Kidney (tissue), 14 donors: ENCODE measurements around the gene TNFAIP8L3. TPM values are rescaled to one million over a fixed set of nuclear protein-coding genes. Genes with fewer than 3 reads are reported as not detected.

Experiments
- DNase-seq, 5 donors: peaks; one replicate each; pipeline ENCODE4 v3.0.0-alpha.2; 2013 to 2020
- FAIRE-seq: peaks from 2 replicates; lab custom pipeline; 2012; peaks lifted over from hg19 to GRCh38; lab: Jason Lieb, UNC
- H3K27ac ChIP-seq, 2 donors: one replicate each; pipeline ENCODE4 v1.7.0; 2013; ENCODE audit warnings: low read depth in 2 of 2, low read length in 2 of 2, inconsistent platforms in 1 of 2
- H3K27me3 ChIP-seq: one replicate; pipeline ENCODE4 v1.7.1; 2013; ENCODE audit warnings: low read length, inconsistent platforms; ENCODE audit not compliant: control insufficient read depth, insufficient read depth
- H3K36me3 ChIP-seq, 3 donors: one replicate each; pipeline versions ENCODE4 v1.7.0 to v1.7.1; 2013; ENCODE audit warnings: low read length in 3 of 3, control low read depth in 1 of 3, inconsistent platforms in 1 of 3; ENCODE audit not compliant: insufficient read depth in 3 of 3, control insufficient read depth in 2 of 3
- H3K4me1 ChIP-seq, 3 donors: one replicate each; pipeline versions ENCODE4 v1.7.0 to v1.7.1; 2013; ENCODE audit warnings: low read length in 3 of 3, inconsistent platforms in 1 of 3, low read depth in 1 of 3; ENCODE audit not compliant: control insufficient read depth in 2 of 3, insufficient read depth in 2 of 3
- H3K4me3 ChIP-seq, 3 donors: one replicate each; pipeline versions ENCODE4 v1.7.0 to v1.8.1; 2013; ENCODE audit warnings: low read length in 3 of 3, control low read depth in 1 of 3, inconsistent platforms in 1 of 3
- H3K9ac ChIP-seq, 3 donors: one replicate each; pipeline versions ENCODE4 v1.7.0 to v1.7.1; 2013; ENCODE audit warnings: low read length in 3 of 3, control low read depth in 1 of 3, inconsistent platforms in 1 of 3
- H3K9me3 ChIP-seq, 3 donors: one replicate each; pipeline versions ENCODE4 v1.7.0 to v1.7.1; 2013; ENCODE audit warnings: low read length in 3 of 3, control low read depth in 1 of 3, inconsistent platforms in 1 of 3; ENCODE audit not compliant: control insufficient read depth in 2 of 3, insufficient read depth in 1 of 3
- intact Hi-C: fragments of 100-400 bp; cut with DNase I; formaldehyde crosslinking; loops from one replicate; pipeline ENCODE4 v1.11.1; 2022
- polyA plus RNA-seq: library from polyadenylated mRNA; stranded (reverse); fragments of 350-450 nt; fragmentation: Illumina TruSeq; extraction: RNeasy Lipid Tissue Mini Kit (QIAGEN cat#74804); gene quantifications from one replicate; pipeline ENCODE4 v1.2.3, GENCODE V29; 2014; ENCODE audit warnings: low read depth, low replicate concordance; ENCODE audit not compliant: insufficient read depth
- total RNA-seq: library from RNA; stranded (reverse); fragmentation: NEBNext Ultra II Directional; extraction: Animal tissue kit (Norgen Biotek cat#: 25700); gene quantifications from one replicate; pipeline ENCODE4 v1.2.1, GENCODE V29; 2021
- TF ChIP-seq, protein P1 (sequence below): IDR thresholded peaks from 3 replicates; pipeline ENCODE4 v1.5.1; 2012; ENCODE audit warnings: mild to moderate bottlenecking, moderate library complexity, borderline replicate concordance; ENCODE audit not compliant: insufficient read depth; ENCODE audit errors: extremely low read depth
- donor health status: control.
- donor health status: control.
- donor health status: control.
- donor health status: control.
- donor health status: control.
- donor health status: DM: yes; HTN: yes; CAD: no.
- donor health status: Normal renal cell carcinoma (clear cell type).

Gene TNFAIP8L3
- total and polyA plus RNA-seq, 2 donors from 2014 or later: 2.4 to 8.9 TPM

GRCh38 chr15:51024735-51025453 lies 69.8 kb downstream of the TNFAIP8L3 start:
- no peak for DNase-seq
- intact Hi-C loops: no loop called here
- no peak for FAIRE-seq

DNA sequence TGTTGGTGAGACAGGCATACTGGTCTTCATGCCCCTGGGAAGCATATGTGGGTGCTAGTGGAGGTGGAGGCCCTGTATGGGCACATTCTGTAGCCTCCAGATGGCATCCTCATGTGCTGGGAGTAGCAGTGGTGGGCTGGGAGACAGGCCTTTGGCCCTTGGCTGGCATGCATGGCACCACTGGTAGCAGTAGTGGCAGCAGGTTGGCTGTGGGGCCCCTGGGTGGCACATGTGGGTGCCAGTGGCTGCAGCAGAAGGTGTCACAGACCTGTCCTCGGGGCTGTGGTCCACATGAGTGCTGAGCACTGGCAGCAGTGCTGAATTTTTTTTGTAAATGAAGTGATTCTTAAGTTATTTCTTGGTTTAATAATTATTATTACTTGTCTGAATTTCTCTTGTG lies 71.2 kb downstream of the TNFAIP8L3 start:
- Histone ChIP-seq H3K9ac (no peak overlapping the region), H3K4me3 (no peak overlapping the region), H3K4me1 (no peaks in the 10 kb centered on the region), H3K9me3 (peaks cover 0 to 8% (median 0%) of the 10 kb centered on the region in 3 donors), H3K36me3 (no peaks in the 10 kb centered on the region), H3K27ac (no peak overlapping the region), H3K27me3 (no peaks in the 10 kb centered on the region)
- FAIRE-seq: no peak
- TF ChIP-seq, protein P1, sequence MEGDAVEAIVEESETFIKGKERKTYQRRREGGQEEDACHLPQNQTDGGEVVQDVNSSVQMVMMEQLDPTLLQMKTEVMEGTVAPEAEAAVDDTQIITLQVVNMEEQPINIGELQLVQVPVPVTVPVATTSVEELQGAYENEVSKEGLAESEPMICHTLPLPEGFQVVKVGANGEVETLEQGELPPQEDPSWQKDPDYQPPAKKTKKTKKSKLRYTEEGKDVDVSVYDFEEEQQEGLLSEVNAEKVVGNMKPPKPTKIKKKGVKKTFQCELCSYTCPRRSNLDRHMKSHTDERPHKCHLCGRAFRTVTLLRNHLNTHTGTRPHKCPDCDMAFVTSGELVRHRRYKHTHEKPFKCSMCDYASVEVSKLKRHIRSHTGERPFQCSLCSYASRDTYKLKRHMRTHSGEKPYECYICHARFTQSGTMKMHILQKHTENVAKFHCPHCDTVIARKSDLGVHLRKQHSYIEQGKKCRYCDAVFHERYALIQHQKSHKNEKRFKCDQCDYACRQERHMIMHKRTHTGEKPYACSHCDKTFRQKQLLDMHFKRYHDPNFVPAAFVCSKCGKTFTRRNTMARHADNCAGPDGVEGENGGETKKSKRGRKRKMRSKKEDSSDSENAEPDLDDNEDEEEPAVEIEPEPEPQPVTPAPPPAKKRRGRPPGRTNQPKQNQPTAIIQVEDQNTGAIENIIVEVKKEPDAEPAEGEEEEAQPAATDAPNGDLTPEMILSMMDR: no peak
- intact Hi-C loops: no loop called here
- DNase-seq: no peak

More at GRCh38 chr15:51024735-51025453, 69.8 kb downstream of the TNFAIP8L3 start:
- Histone ChIP-seq H3K9me3 (no peaks in the 10 kb centered on the region), H3K27me3 (no peaks in the 10 kb centered on the region), H3K4me3 (no peak overlapping the region), H3K9ac (no peak overlapping the region), H3K27ac (no peak overlapping the region), H3K4me1 (no peaks in the 10 kb centered on the region), H3K36me3 (no peaks in the 10 kb centered on the region)
- TF ChIP-seq, protein P1: no peak

- intact Hi-C loops: no loop called here
- TF ChIP-seq, protein P1: no peak
- Histone ChIP-seq H3K9me3 (peaks cover 0 to 8% (median 0%) of the 10 kb centered on the region in 3 donors), H3K4me1 (no peaks in the 10 kb centered on the region), H3K27me3 (no peaks in the 10 kb centered on the region), H3K27ac (no peak overlapping the region), H3K4me3 (no peak overlapping the region), H3K9ac (no peak overlapping the region), H3K36me3 (no peaks in the 10 kb centered on the region)
- FAIRE-seq (no peak), DNase-seq (no peak)
Measured at GRCh38 chr15:51022206-51022605, 72.5 kb downstream of the TNFAIP8L3 start.

DNA sequence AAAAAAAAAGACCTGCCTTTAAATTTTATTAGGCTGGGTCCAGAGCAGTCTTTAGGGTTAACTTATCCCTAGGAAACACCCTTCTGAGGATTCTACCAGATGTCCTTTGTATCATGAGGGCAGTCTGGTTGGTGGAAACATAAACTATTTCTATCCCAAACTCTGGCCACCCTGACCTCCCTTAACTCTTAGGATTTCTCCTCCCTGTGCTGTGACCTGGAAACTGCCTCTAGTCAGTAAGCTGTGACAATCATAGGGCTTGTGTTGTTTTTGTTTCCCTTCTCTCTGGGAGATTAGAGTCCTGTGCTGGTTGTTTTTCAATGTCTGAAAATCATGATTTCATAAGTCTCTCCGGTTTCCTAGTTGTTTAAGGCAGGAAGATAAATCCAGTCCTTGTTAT lies 78.1 kb downstream of the TNFAIP8L3 start:
- intact Hi-C loops: no loop called here
- H3K4me1 ChIP-seq: no peaks in the 10 kb centered on the region
- peaks cover 0 to 8% (median 0%) of the 10 kb centered on the region in 3 donors for H3K9me3 ChIP-seq
- H3K9ac ChIP-seq: no peak overlapping the region
- TF ChIP-seq, protein P1: no peak
- no peak overlapping the region for H3K27ac ChIP-seq
- no peak for FAIRE-seq
- no peaks in the 10 kb centered on the region for H3K27me3 ChIP-seq
- DNase-seq: peak in 1 of 5 donors; percentile 2
- H3K36me3 ChIP-seq: no peaks in the 10 kb centered on the region
- H3K4me3 ChIP-seq: no peak overlapping the region
